Body of pancreas (tissue), 4 donors: ENCODE results near the gene NUP210.

ENCODE experiments used
- POLR2A ChIP-seq, 3 donors: fragments of 450-650 bp; IDR thresholded peaks; one replicate each; pipeline ENCODE4 v1.6.1; 2016; ENCODE audit warnings: antibody characterized with exemption in 3 of 3, mild to moderate bottlenecking in 2 of 3
- TF ChIP-seq, protein P1 (sequence below), 7 experiments: fragments of 450-650 bp in 4 of 7; fragments of 200-600 bp in 3 of 7; sonication (generic) in 3 of 7; IDR thresholded peaks; one replicate each; pipeline ENCODE4 v1.5.1; 2016 to 2019; ENCODE audit warnings: antibody characterized with exemption in 7 of 7

DNA sequence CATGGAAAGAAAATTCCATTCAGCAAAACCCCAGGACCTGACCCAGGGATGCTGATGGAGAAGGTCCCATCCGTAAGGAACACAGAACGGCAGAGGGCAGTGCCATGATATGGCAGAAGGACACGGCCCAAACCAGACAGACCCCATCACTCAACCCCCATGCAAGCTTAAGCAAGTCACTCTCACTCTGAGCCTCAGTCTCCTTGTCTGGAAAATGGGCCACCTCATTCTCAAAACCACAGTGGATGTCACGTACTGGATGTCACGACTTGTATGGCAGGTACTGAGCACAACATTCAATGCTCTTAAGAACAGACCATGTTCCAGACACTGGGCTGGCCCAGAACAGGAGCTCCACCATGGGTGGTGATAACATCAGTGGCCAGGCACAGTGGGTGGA is 90.4 kb downstream of the NUP210 start:
- TF ChIP-seq, protein P1, sequence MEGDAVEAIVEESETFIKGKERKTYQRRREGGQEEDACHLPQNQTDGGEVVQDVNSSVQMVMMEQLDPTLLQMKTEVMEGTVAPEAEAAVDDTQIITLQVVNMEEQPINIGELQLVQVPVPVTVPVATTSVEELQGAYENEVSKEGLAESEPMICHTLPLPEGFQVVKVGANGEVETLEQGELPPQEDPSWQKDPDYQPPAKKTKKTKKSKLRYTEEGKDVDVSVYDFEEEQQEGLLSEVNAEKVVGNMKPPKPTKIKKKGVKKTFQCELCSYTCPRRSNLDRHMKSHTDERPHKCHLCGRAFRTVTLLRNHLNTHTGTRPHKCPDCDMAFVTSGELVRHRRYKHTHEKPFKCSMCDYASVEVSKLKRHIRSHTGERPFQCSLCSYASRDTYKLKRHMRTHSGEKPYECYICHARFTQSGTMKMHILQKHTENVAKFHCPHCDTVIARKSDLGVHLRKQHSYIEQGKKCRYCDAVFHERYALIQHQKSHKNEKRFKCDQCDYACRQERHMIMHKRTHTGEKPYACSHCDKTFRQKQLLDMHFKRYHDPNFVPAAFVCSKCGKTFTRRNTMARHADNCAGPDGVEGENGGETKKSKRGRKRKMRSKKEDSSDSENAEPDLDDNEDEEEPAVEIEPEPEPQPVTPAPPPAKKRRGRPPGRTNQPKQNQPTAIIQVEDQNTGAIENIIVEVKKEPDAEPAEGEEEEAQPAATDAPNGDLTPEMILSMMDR (IDR thresholded peaks at IDR 0.05) = no peak
- no peak for TF ChIP-seq POLR2A (IDR thresholded peaks at IDR 0.05)
